Astrocyte (in vitro differentiated cells and primary cell): ENCODE results near the gene ZNF469. TPM values are rescaled to one million over a fixed set of nuclear protein-coding genes. Genes with fewer than 3 reads are reported as not detected.
"Not testable (repeated sequence)": the region's sequence is repeated elsewhere in the genome, so short reads cannot be mapped to it uniquely, and the experiment has no call there.

Experiments used
- DNase-seq: peaks from one replicate; pipeline ENCODE4 v3.0.0-alpha.2; 2010; ENCODE audit warnings: low read depth
- FAIRE-seq: peaks from 2 replicates; lab custom pipeline; 2011; peaks lifted over from hg19 to GRCh38; lab: Jason Lieb, UNC
- H2AFZ ChIP-seq: 2 replicates; pipeline ENCODE4 v1.6.0; 2012; ENCODE audit warnings: low read depth, low read length, inconsistent platforms
- H3K27ac ChIP-seq: 2 replicates; pipeline ENCODE4 v1.5.1; 2011; ENCODE audit warnings: low read depth, low read length, inconsistent platforms
- H3K27me3 ChIP-seq: 2 replicates; pipeline ENCODE4 v1.6.0; 2011; ENCODE audit warnings: low read length, inconsistent platforms; ENCODE audit not compliant: insufficient read depth
- H3K36me3 ChIP-seq: 2 replicates; pipeline ENCODE4 v1.5.1; 2011; ENCODE audit warnings: low read length, inconsistent platforms; ENCODE audit not compliant: insufficient read depth
- H3K4me1 ChIP-seq: 2 replicates; pipeline ENCODE4 v1.5.1; 2011; ENCODE audit warnings: low read length, inconsistent platforms; ENCODE audit not compliant: insufficient read depth
- H3K4me2 ChIP-seq: 2 replicates; pipeline ENCODE4 v1.6.0; 2012; ENCODE audit warnings: low read length, inconsistent platforms
- H3K4me3 ChIP-seq: 2 replicates; pipeline ENCODE4 v1.5.1; 2011; ENCODE audit warnings: low read depth, mild to moderate bottlenecking, low read length, inconsistent platforms; ENCODE audit not compliant: insufficient read depth
- H3K79me2 ChIP-seq: 2 replicates; pipeline ENCODE4 v1.6.0; 2012; ENCODE audit warnings: mild to moderate bottlenecking, low read length, inconsistent platforms; ENCODE audit not compliant: insufficient read depth
- H3K9ac ChIP-seq: 2 replicates; pipeline ENCODE4 v1.6.0; 2012; ENCODE audit warnings: mild to moderate bottlenecking, low read length, inconsistent platforms
- H3K9me3 ChIP-seq: 2 replicates; pipeline ENCODE4 v1.5.1; 2012; ENCODE audit warnings: low read depth, mild to moderate bottlenecking, low read length, inconsistent platforms; ENCODE audit not compliant: insufficient read depth
- H4K20me1 ChIP-seq: 2 replicates; pipeline ENCODE4 v1.6.0; 2012; ENCODE audit warnings: low read length, inconsistent platforms; ENCODE audit not compliant: insufficient read depth
- H3K27ac Mint-ChIP-seq: one replicate; pipeline ENCODE4 v1.8.0; 2021; ENCODE audit warnings: mild to moderate bottlenecking, mixed read lengths; ENCODE audit not compliant: unreplicated experiment
- H3K27me3 Mint-ChIP-seq: one replicate; pipeline ENCODE4 v1.8.0; 2021; ENCODE audit warnings: low read depth, mixed read lengths; ENCODE audit not compliant: unreplicated experiment
- H3K36me3 Mint-ChIP-seq: one replicate; pipeline ENCODE4 v1.8.0; 2021; ENCODE audit warnings: low read depth, mixed read lengths; ENCODE audit not compliant: unreplicated experiment
- H3K4me1 Mint-ChIP-seq: one replicate; pipeline ENCODE4 v1.8.0; 2021; ENCODE audit warnings: low read depth, mixed read lengths; ENCODE audit not compliant: unreplicated experiment
- H3K4me3 Mint-ChIP-seq: one replicate; pipeline ENCODE4 v1.8.0; 2021; ENCODE audit warnings: mild to moderate bottlenecking, moderate library complexity, mixed read lengths; ENCODE audit not compliant: unreplicated experiment
- H3K9me3 Mint-ChIP-seq: one replicate; pipeline ENCODE4 v1.8.0; 2021; ENCODE audit warnings: mild to moderate bottlenecking, mixed read lengths; ENCODE audit not compliant: unreplicated experiment
- CTCF ChIP-seq: IDR thresholded peaks from 2 replicates; pipeline ENCODE4 v1.5.1; 2011; ENCODE audit warnings: low read depth, mild to moderate bottlenecking, inconsistent platforms, low read length, moderate library complexity; ENCODE audit not compliant: insufficient read depth
- EZH2 ChIP-seq: IDR thresholded peaks from 2 replicates; pipeline ENCODE4 v1.6.1; 2012; ENCODE audit warnings: mild to moderate bottlenecking, low read length, inconsistent platforms; ENCODE audit not compliant: insufficient read depth
- total RNA-seq: library from RNA; stranded (reverse); gene quantifications from 2 replicates; pipeline ENCODE4 v1.2.1, GENCODE V29; 2021

ZNF469 gene
- total RNA-seq, 1 donor from 2014 or later = 17.7 TPM

GRCh38 chr16:88409296-88410065 lies 26.7 kb downstream of the ZNF469 start:
- no peaks in the 10 kb centered on the region for H3K27me3 ChIP-seq
- H3K9me3 ChIP-seq = no peaks in the 10 kb centered on the region
- H3K36me3 Mint-ChIP-seq = peaks cover 16% of the 10 kb centered on the region
- no peak overlapping the region for H3K4me2 ChIP-seq
- H3K27ac Mint-ChIP-seq = no peak overlapping the region
- no peak overlapping the region for H3K4me3 ChIP-seq
- H4K20me1 ChIP-seq = peaks cover 92% of the 10 kb centered on the region
- no peak overlapping the region for H3K9ac ChIP-seq
- H3K27me3 Mint-ChIP-seq = no peaks in the 10 kb centered on the region
- H3K4me3 Mint-ChIP-seq = no peak overlapping the region
- peaks cover 8% of the 10 kb centered on the region for H3K4me1 ChIP-seq
- DNase-seq = no peak
- no peak overlapping the region for H3K27ac ChIP-seq
- TF ChIP-seq CTCF (no peak), EZH2 (no peak)
- no peaks in the 10 kb centered on the region for H3K9me3 Mint-ChIP-seq
- no peaks in the 10 kb centered on the region for H3K4me1 Mint-ChIP-seq
- no peak for FAIRE-seq
- no peaks in the 10 kb centered on the region for H3K36me3 ChIP-seq
- no peak overlapping the region for H2AFZ ChIP-seq
- peaks cover 53% of the 10 kb centered on the region for H3K79me2 ChIP-seq

- not testable (repeated sequence) for H2AFZ ChIP-seq, H3K36me3 ChIP-seq, DNase-seq, H3K27ac Mint-ChIP-seq, H3K4me1 ChIP-seq, H3K4me1 Mint-ChIP-seq, H3K9me3 Mint-ChIP-seq, H3K9ac ChIP-seq, FAIRE-seq, H3K27ac ChIP-seq, H3K27me3 ChIP-seq, H3K9me3 ChIP-seq, H3K4me2 ChIP-seq, H3K27me3 Mint-ChIP-seq, H3K4me3 ChIP-seq, H3K4me3 Mint-ChIP-seq
- peaks cover 11% of the 10 kb centered on the region for H3K36me3 Mint-ChIP-seq
- peaks cover 92% of the 10 kb centered on the region for H4K20me1 ChIP-seq
- peaks cover 44% of the 10 kb centered on the region for H3K79me2 ChIP-seq
These were observed 27.7 kb downstream of the ZNF469 start for GRCh38 chr16:88410297-88410968.

- Histone ChIP-seq H3K27me3 (no peaks in the 10 kb centered on the region), H3K9me3 (no peaks in the 10 kb centered on the region), H3K4me2 (no peak overlapping the region), H3K36me3 (no peaks in the 10 kb centered on the region), H3K27ac (no peak overlapping the region), H4K20me1 (peaks cover 91% of the 10 kb centered on the region), H2AFZ (no peak overlapping the region), H3K4me3 (no peak overlapping the region), H3K79me2 (peaks cover 34% of the 10 kb centered on the region), H3K9ac (no peak overlapping the region), H3K4me1 (peaks cover 4% of the 10 kb centered on the region)
- no peaks in the 10 kb centered on the region for H3K4me1 Mint-ChIP-seq
- H3K4me3 Mint-ChIP-seq = no peak overlapping the region
- no peak for TF ChIP-seq CTCF
- TF ChIP-seq EZH2 = no peak
- no peak for DNase-seq
- peaks cover 2% of the 10 kb centered on the region for H3K27me3 Mint-ChIP-seq
- H3K9me3 Mint-ChIP-seq = no peaks in the 10 kb centered on the region
- no peak for FAIRE-seq
- H3K36me3 Mint-ChIP-seq = peaks cover 14% of the 10 kb centered on the region
- H3K27ac Mint-ChIP-seq = no peak overlapping the region
These were observed 29.3 kb downstream of the ZNF469 start for GRCh38 chr16:88411951-88412576.
